H54 (cell line): Measurements from ENCODE around the gene KEAP1.
"Not testable (repeated sequence)": the region's sequence is repeated elsewhere in the genome, so short reads cannot be mapped to it uniquely, and the experiment has no call there.

Source experiments
- DNase-seq: peaks from one replicate; pipeline ENCODE4 v3.0.0; 2011; ENCODE audit warnings: low spot score, mixed read lengths; ENCODE audit not compliant: insufficient read length
- FAIRE-seq: peaks from 3 replicates; lab custom pipeline; 2011; peaks lifted over from hg19 to GRCh38; lab: Jason Lieb, UNC
- POLR2A ChIP-seq: IDR thresholded peaks from 2 replicates; pipeline ENCODE4 v1.6.1; 2011; ENCODE audit warnings: low read depth, mild to moderate bottlenecking, low read length

KEAP1 gene

GRCh38 chr19:10497371-10497770, 5.8 kb downstream of the KEAP1 start:
- DNase-seq = no peak
- TF ChIP-seq POLR2A = no peak
- no peak for FAIRE-seq

GRCh38 chr19:10491472-10492047, 11.6 kb downstream of the KEAP1 start:
- FAIRE-seq = no peak
- DNase-seq = no peak
- no peak for TF ChIP-seq POLR2A

GRCh38 chr19:10486551-10486950, 16.6 kb downstream of the KEAP1 start:
- TF ChIP-seq POLR2A = no peak
- no peak for DNase-seq
- FAIRE-seq = no peak

GRCh38 chr19:10478903-10479384, 24.2 kb downstream of the KEAP1 start:
- DNase-seq (peak; percentile 85), FAIRE-seq (peak; percentile 36)
- TF ChIP-seq POLR2A = peak; percentile 60

GRCh38 chr19:10478476-10478875, 24.7 kb downstream of the KEAP1 start:
- no peak for TF ChIP-seq POLR2A
- FAIRE-seq = no peak

GRCh38 chr19:10474962-10475451, 28.1 kb downstream of the KEAP1 start:
- FAIRE-seq (no peak), DNase-seq (no peak)
- TF ChIP-seq POLR2A = no peak

More at GRCh38 chr19:10478476-10478875, 24.7 kb downstream of the KEAP1 start:
- no peak for DNase-seq

- FAIRE-seq = no peak
- no peak for DNase-seq
- TF ChIP-seq POLR2A = no peak
Observed at GRCh38 chr19:10473192-10473591, 30.0 kb downstream of the KEAP1 start.

- no peak for TF ChIP-seq POLR2A
- DNase-seq (no peak), FAIRE-seq (no peak)
Observed at GRCh38 chr19:10471909-10472308, 31.2 kb downstream of the KEAP1 start.

- no peak for DNase-seq
- TF ChIP-seq POLR2A = no peak
- FAIRE-seq = no peak
Observed at GRCh38 chr19:10468133-10468532, 35.0 kb downstream of the KEAP1 start.

- no peak for TF ChIP-seq POLR2A
- FAIRE-seq (no peak), DNase-seq (no peak)
Observed at GRCh38 chr19:10467104-10467706, 36.0 kb downstream of the KEAP1 start.

- DNase-seq = no peak
- no peak for FAIRE-seq
- TF ChIP-seq POLR2A = no peak
Observed at GRCh38 chr19:10464456-10464855, 38.7 kb downstream of the KEAP1 start.

- no peak for TF ChIP-seq POLR2A
- DNase-seq (no peak), FAIRE-seq (no peak)
Observed at GRCh38 chr19:10462557-10462956, 40.6 kb downstream of the KEAP1 start.

- FAIRE-seq, DNase-seq: not testable (repeated sequence)
Observed at GRCh38 chr19:10462042-10462441, 41.1 kb downstream of the KEAP1 start.

- no peak for FAIRE-seq
- TF ChIP-seq POLR2A = no peak
- peak; percentile 97 for DNase-seq
Observed at GRCh38 chr19:10461047-10461949, 41.9 kb downstream of the KEAP1 start.
